ENCODE measurements around the gene FGFR4. TPM values are rescaled to one million over a fixed set of nuclear protein-coding genes. Genes with fewer than 3 reads are reported as not detected.

The FGFR4 gene
- polyA plus RNA-seq, 1 experiment = 5.8 TPM

DNA sequence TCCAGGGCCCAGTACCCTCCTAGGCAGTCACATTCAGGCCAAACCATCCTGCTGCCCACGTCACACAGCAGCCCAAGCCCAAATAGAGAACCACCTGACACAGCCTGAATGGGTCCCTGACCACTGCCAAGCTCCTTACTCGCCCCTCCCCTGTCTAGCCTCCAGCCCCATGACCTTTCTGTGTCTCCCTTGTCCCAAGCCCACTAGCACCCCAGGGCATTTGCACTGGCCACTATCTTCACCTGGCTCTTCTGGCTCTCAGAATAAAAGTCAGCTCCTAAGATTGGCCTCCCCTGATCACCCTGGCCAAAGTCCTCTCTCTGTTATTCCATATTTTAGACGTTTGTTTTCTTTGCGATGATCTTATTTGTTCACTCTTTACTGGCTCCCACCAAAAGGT lies 20.4 kb downstream of the FGFR4 start:
- no peak for DNase-seq (ENCODE audit: low read depth, low spot score)
- Histone ChIP-seq H3K27ac (ENCODE audit: low read depth, low read length) (no peak overlapping the region), H3K4me3 (ENCODE audit: low read depth, low read length) (no peak overlapping the region), H3K9me3 (ENCODE audit: control insufficient read depth, insufficient read depth, low read length) (no peaks in the 10 kb centered on the region), H3K27me3 (ENCODE audit: control insufficient read depth, insufficient read depth, low read length) (peaks cover 9% of the 10 kb centered on the region)
- ChIA-PET CTCF (interaction anchor here (0.5 kb wide), 1 partner anchor 15 kb away, joined by 4 read pairs; no protein-coding TSS in a partner anchor), POLR2A (no interaction called here)
- TF ChIP-seq, protein P1, sequence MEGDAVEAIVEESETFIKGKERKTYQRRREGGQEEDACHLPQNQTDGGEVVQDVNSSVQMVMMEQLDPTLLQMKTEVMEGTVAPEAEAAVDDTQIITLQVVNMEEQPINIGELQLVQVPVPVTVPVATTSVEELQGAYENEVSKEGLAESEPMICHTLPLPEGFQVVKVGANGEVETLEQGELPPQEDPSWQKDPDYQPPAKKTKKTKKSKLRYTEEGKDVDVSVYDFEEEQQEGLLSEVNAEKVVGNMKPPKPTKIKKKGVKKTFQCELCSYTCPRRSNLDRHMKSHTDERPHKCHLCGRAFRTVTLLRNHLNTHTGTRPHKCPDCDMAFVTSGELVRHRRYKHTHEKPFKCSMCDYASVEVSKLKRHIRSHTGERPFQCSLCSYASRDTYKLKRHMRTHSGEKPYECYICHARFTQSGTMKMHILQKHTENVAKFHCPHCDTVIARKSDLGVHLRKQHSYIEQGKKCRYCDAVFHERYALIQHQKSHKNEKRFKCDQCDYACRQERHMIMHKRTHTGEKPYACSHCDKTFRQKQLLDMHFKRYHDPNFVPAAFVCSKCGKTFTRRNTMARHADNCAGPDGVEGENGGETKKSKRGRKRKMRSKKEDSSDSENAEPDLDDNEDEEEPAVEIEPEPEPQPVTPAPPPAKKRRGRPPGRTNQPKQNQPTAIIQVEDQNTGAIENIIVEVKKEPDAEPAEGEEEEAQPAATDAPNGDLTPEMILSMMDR (IDR thresholded peaks at IDR 0.05; ENCODE audit: low read depth, low read length) = no peak

DNA sequence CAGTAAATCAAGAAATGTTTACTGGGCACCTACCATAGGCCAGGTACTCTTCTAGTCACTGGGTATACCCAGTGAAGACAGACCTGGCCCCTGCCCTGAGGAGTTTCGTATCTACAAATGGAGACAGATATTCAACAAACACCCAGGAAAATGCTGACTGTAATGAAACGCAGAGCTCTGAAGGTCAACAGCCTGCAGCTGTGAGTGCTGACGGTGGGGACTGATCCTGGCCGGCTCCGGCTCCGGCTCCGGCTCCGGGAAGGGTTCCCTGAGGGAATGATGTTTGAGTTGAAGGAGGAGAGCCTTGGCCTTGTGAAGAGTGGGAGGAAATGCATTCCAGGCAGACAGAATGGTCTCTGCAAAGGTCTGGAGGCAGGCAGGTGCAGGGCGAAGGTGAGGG lies 23.1 kb downstream of the FGFR4 start:
- no peak overlapping the region for H3K4me3 ChIP-seq (ENCODE audit: low read depth, low read length)
- peaks cover 4% of the 10 kb centered on the region for H3K27me3 ChIP-seq (ENCODE audit: control insufficient read depth, insufficient read depth, low read length)
- CTCF ChIA-PET = interaction anchor here (0.7 to 7.2 kb wide), 6 partner anchors 8 to 451 kb away, joined by 3 to 259 read pairs (median 14); no protein-coding TSS in a partner anchor
- DNase-seq (ENCODE audit: low read depth, low spot score) = no peak
- POLR2A ChIA-PET = interaction anchor here (1.3 kb wide), 1 partner anchor 15 kb away, joined by 4 read pairs; no protein-coding TSS in a partner anchor
- no peak overlapping the region for H3K27ac ChIP-seq (ENCODE audit: low read depth, low read length)
- H3K9me3 ChIP-seq (ENCODE audit: control insufficient read depth, insufficient read depth, low read length) = no peaks in the 10 kb centered on the region
- TF ChIP-seq, protein P1 (IDR thresholded peaks at IDR 0.05; ENCODE audit: low read depth, low read length) = no peak

DNA sequence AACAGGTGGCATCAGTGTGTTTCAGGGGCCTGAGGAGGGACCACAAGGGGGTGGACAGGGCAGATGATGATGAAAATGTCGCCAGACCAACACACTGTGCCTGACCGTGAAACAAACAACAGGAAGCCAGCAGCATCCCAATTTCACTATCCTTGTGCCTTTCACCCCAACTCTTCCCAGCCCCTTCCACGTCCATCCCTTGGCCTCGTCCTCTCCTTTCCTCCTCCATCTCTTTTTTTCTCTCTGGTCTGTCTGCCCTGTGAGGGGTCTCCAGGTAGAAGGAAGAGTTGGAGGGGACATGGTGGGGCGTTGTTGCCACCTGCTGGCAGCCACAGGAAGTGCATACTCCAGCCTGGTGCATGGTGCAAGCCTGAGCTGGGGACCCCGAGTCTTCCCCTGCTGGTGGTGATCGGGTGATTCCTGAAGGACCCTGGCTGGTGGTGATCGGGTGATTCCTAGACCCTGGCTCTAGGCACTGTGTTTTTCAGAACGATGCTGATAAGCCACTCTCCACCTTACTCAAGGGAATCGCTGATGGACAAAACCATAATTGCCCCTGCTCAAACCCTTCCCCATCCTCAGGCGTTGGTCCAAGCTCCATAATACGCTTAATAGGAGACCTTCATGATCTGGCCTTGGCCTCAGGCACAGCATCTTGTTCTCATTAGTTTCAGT lies 25.1 kb downstream of the FGFR4 start:
- DNase-seq (ENCODE audit: low read depth, low spot score) = no peak
- no peak overlapping the region for H3K27ac ChIP-seq (ENCODE audit: low read depth, low read length)
- TF ChIP-seq, protein P1 (IDR thresholded peaks at IDR 0.05; ENCODE audit: low read depth, low read length) = peak; percentile 95

DNA sequence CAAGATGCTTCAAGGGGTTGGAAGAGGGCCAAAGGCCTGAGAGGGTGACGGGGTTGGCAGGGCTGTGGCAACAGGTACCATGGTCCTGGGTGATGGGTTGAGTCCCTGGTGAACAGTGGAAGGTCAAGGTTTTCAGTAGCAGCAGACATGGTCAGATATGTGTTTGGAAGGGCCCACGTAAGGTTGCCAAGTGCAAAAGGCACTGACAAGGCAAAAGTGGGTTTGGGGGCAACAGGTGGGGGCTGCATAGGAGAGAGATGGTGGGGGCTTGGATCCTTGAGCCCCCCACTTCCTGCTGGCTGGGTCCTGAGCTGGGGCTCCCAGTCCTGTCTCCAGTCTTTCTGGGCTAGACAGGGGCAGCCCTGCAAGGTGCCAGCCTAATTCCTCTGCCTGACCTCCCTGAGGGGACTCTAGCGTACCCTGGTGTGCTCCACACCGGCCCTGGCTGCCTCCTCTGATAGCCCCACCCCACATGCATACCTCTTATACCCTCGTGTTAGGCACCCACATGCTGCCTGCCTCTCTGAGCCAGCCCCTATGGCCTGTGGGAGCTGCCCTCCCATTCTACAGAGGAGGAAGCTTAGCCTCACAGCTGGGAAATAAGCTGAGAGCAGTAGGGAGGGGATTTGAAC lies 26.0 kb downstream of the FGFR4 start:
- CTCF ChIA-PET = interaction anchor here (0.5 to 7.2 kb wide), 42 partner anchors 8 to 454 kb away, joined by 3 to 259 read pairs (median 4); partner anchors contain the start of genes FGFR4, PRELID1, RAB24 and ZNF346

More for the DNA sequence above, 25.1 kb downstream of the FGFR4 start:
- Histone ChIP-seq H3K4me3 (ENCODE audit: low read depth, low read length) (no peak overlapping the region), H3K9me3 (ENCODE audit: control insufficient read depth, insufficient read depth, low read length) (peaks cover 3% of the 10 kb centered on the region; the same call in 1 of the 2 replicates), H3K27me3 (ENCODE audit: control insufficient read depth, insufficient read depth, low read length) (no peaks in the 10 kb centered on the region)
- POLR2A ChIA-PET = interaction anchor here (0.5 kb wide), 1 partner anchor 41 kb away, joined by 3 read pairs; no protein-coding TSS in a partner anchor
- CTCF ChIA-PET = interaction anchor here (0.5 to 7.2 kb wide), 34 partner anchors 10 to 453 kb away, joined by 3 to 259 read pairs (median 4); partner anchors contain the start of genes FGFR4, PRELID1, RAB24 and ZNF346

More for the DNA sequence above, 26.0 kb downstream of the FGFR4 start:
- no peaks in the 10 kb centered on the region for H3K27me3 ChIP-seq (ENCODE audit: control insufficient read depth, insufficient read depth, low read length)
- H3K4me3 ChIP-seq (ENCODE audit: low read depth, low read length) = no peak overlapping the region
- POLR2A ChIA-PET = interaction anchor here (0.5 kb wide), 1 partner anchor 42 kb away, joined by 3 read pairs; no protein-coding TSS in a partner anchor
- TF ChIP-seq, protein P1 (IDR thresholded peaks at IDR 0.05; ENCODE audit: low read depth, low read length) = no peak
- DNase-seq (ENCODE audit: low read depth, low spot score) = no peak
- H3K27ac ChIP-seq (ENCODE audit: low read depth, low read length) = no peak overlapping the region
- H3K9me3 ChIP-seq (ENCODE audit: control insufficient read depth, insufficient read depth, low read length) = peaks cover 10% of the 10 kb centered on the region; the same call in 1 of the 2 replicates
